ENCODE data around the gene NKX2-4. TPM values are rescaled to one million over a fixed set of nuclear protein-coding genes. Genes with fewer than 3 reads are reported as not detected.

The NKX2-4 gene
- total RNA-seq, 1 experiment from 2014 or later: not detected

- TF ChIP-seq EZH2phosphoT487 (IDR thresholded peaks at IDR 0.05; ENCODE audit: borderline replicate concordance) (no peak), ELF1 (IDR thresholded peaks at IDR 0.05; ENCODE audit: borderline replicate concordance, low read depth) (no peak), YY1 (IDR thresholded peaks at IDR 0.05; ENCODE audit: extremely low read depth, insufficient replicate concordance, low read depth, low read length) (no peak), POLR2A (IDR thresholded peaks at IDR 0.05; ENCODE audit: borderline replicate concordance, extremely low read depth, insufficient read depth, insufficient read length) (no peak)
- ATAC-seq (no peak), DNase-seq (ENCODE audit: low read depth, low spot score) (no peak)
- H3K9me3 ChIP-seq (ENCODE audit: control insufficient read depth in 1 of 2, insufficient read depth in 1 of 2, low read depth in 1 of 2, low read length in 2 of 2): no peaks in the 10 kb centered on the region
- H3K4me2 ChIP-seq (ENCODE audit: low read length): no peak overlapping the region
- H3K4me3 ChIP-seq (replicated peaks in 1 of 2; ENCODE audit: low read depth in 1 of 2, low read length in 2 of 2): no peak overlapping the region
- peaks cover 5% of the 10 kb centered on the region; the same call in 1 of the 2 replicates for H4K20me1 ChIP-seq (ENCODE audit: insufficient read depth)
- no peak overlapping the region for H3K27ac ChIP-seq (ENCODE audit: low read depth, low read length)
- peaks cover 22% of the 10 kb centered on the region for H3K79me2 ChIP-seq (ENCODE audit: insufficient read depth, low read length)
- intact Hi-C loops (cut with micrococcal nuclease): no loop called here
- H3K36me3 ChIP-seq (ENCODE audit: control insufficient read depth in 1 of 2, insufficient read depth in 2 of 2, low read length in 2 of 2): peaks cover 31 to 32% of the 10 kb centered on the region in 2 experiments
- CTCF ChIA-PET: no interaction called here
- RAD21 ChIA-PET (ENCODE audit: low non-redundant PET in 1 of 2, low total read pairs in 2 of 2, uncharacterized antibody in 2 of 2, unreplicated experiment in 2 of 2): no interaction called here
- no peak overlapping the region for H2AFZ ChIP-seq (ENCODE audit: low read depth, low read length, poor library complexity, severe bottlenecking)
- no peaks in the 10 kb centered on the region for H3K9me2 ChIP-seq (ENCODE audit: insufficient read depth)
- H3K4me1 ChIP-seq (ENCODE audit: control insufficient read depth in 1 of 2, insufficient read depth in 2 of 2, low read length in 2 of 2): no peaks in the 10 kb centered on the region
- no peak overlapping the region for H3K9ac ChIP-seq (ENCODE audit: low read length)
- BruUV-seq (replicated peaks): no TSS peak
- H3K27me3 ChIP-seq (ENCODE audit: insufficient read depth, low read length): no peaks in the 10 kb centered on the region
- POLR2A ChIA-PET: no interaction called here
These were observed 31.6 kb downstream of the NKX2-4 start for GRCh38 chr20:21365771-21366170.

- no peaks in the 10 kb centered on the region for H3K9me2 ChIP-seq (ENCODE audit: insufficient read depth)
- RAD21 ChIA-PET (ENCODE audit: low non-redundant PET in 1 of 2, low total read pairs in 2 of 2, uncharacterized antibody in 2 of 2, unreplicated experiment in 2 of 2): no interaction called here
- no peak for ATAC-seq
- CTCF ChIA-PET: no interaction called here
- no TSS peak for BruUV-seq (replicated peaks)
- no peak overlapping the region for H3K27ac ChIP-seq (ENCODE audit: low read depth, low read length)
- TF ChIP-seq EZH2 (IDR thresholded peaks at IDR 0.05) (no peak), SRF (IDR thresholded peaks at IDR 0.05; ENCODE audit: low read depth) (no peak), MAX (IDR thresholded peaks at IDR 0.05) (no peak)
- H3K9me3 ChIP-seq (ENCODE audit: control insufficient read depth in 1 of 2, insufficient read depth in 1 of 2, low read depth in 1 of 2, low read length in 2 of 2): no peaks in the 10 kb centered on the region
- no peak overlapping the region for H2AFZ ChIP-seq (ENCODE audit: low read depth, low read length, poor library complexity, severe bottlenecking)
- no peak overlapping the region for H3K4me3 ChIP-seq (replicated peaks in 1 of 2; ENCODE audit: low read depth in 1 of 2, low read length in 2 of 2)
- H3K79me2 ChIP-seq (ENCODE audit: insufficient read depth, low read length): peaks cover 10% of the 10 kb centered on the region
- no peaks in the 10 kb centered on the region for H3K4me1 ChIP-seq (ENCODE audit: control insufficient read depth in 1 of 2, insufficient read depth in 2 of 2, low read length in 2 of 2)
- H4K20me1 ChIP-seq (ENCODE audit: insufficient read depth): peaks cover 2% of the 10 kb centered on the region; the same call in 1 of the 2 replicates
- DNase-seq (ENCODE audit: low read depth, low spot score): no peak
- H3K36me3 ChIP-seq (ENCODE audit: control insufficient read depth in 1 of 2, insufficient read depth in 2 of 2, low read length in 2 of 2): peaks cover 30 to 31% of the 10 kb centered on the region in 2 experiments
- H3K9ac ChIP-seq (ENCODE audit: low read length): no peak overlapping the region
- POLR2A ChIA-PET: no interaction called here
- H3K4me2 ChIP-seq (ENCODE audit: low read length): no peak overlapping the region
- intact Hi-C loops (cut with micrococcal nuclease): no loop called here
- H3K27me3 ChIP-seq (ENCODE audit: insufficient read depth, low read length): no peaks in the 10 kb centered on the region
These were observed 32.9 kb downstream of the NKX2-4 start for GRCh38 chr20:21364413-21364812.
